Ovary (tissue), 3 donors: Measurements from ENCODE around the gene LRRIQ4.

ENCODE experiments used
- EP300 ChIP-seq: sonication (generic); formaldehyde crosslinking; IDR thresholded peaks from one replicate; pipeline ENCODE4 v1.6.1; 2017; ENCODE audit warnings: antibody characterized with exemption
- POLR2A ChIP-seq: fragments of 450-650 bp; IDR thresholded peaks from one replicate; pipeline ENCODE4 v1.6.1; 2017; ENCODE audit warnings: antibody characterized with exemption, mild to moderate bottlenecking, moderate library complexity
- TF ChIP-seq, protein P1 (sequence below), 3 donors: fragments of 450-650 bp in 2 of 3; fragments of 200-600 bp in 1 of 3; IDR thresholded peaks; one replicate each; pipeline versions ENCODE4 v1.5.1 to v1.8.0; 2016 to 2022; ENCODE audit warnings: antibody characterized with exemption in 3 of 3, mild to moderate bottlenecking in 1 of 3
- donor health status: DM: no; HTN: no; CAD: no.

DNA sequence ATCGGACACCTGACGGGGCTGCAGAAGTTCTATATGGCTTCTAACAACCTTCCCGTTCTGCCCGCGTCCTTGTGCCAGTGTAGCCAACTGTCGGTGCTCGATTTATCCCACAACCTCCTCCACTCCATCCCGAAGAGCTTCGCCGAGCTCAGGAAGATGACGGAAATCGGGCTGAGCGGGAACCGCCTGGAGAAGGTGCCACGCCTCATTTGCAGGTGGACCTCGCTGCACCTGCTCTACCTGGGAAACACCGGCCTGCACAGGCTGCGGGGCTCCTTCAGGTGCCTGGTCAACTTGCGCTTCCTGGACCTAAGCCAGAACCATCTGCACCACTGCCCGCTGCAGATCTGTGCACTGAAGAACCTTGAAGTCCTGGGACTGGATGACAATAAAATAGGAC lies 9.9 kb downstream of the LRRIQ4 start:
- no peak for TF ChIP-seq EP300
- TF ChIP-seq POLR2A, result no peak
- TF ChIP-seq, protein P1, sequence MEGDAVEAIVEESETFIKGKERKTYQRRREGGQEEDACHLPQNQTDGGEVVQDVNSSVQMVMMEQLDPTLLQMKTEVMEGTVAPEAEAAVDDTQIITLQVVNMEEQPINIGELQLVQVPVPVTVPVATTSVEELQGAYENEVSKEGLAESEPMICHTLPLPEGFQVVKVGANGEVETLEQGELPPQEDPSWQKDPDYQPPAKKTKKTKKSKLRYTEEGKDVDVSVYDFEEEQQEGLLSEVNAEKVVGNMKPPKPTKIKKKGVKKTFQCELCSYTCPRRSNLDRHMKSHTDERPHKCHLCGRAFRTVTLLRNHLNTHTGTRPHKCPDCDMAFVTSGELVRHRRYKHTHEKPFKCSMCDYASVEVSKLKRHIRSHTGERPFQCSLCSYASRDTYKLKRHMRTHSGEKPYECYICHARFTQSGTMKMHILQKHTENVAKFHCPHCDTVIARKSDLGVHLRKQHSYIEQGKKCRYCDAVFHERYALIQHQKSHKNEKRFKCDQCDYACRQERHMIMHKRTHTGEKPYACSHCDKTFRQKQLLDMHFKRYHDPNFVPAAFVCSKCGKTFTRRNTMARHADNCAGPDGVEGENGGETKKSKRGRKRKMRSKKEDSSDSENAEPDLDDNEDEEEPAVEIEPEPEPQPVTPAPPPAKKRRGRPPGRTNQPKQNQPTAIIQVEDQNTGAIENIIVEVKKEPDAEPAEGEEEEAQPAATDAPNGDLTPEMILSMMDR (IDR thresholded peaks at IDR 0.05), result no peak
